GF-D8 (cell line): ENCODE measurements around the gene ODC1.

Experiments
- DNase-seq: peaks from one replicate; lab custom pipeline; 2025; lab: John Stamatoyannopoulos, UW

Gene ODC1

GRCh38 chr2:10400568-10400977, 47.6 kb downstream of the ODC1 start:
- peak; percentile 66 for DNase-seq

- no peak for DNase-seq
Observed at GRCh38 chr2:10400002-10400401, 48.1 kb downstream of the ODC1 start.

- no peak for DNase-seq
Observed at GRCh38 chr2:10399358-10399757, 48.8 kb downstream of the ODC1 start.

GRCh38 chr2:10398496-10398895, 49.6 kb downstream of the ODC1 start:
- DNase-seq: no peak

- DNase-seq: no peak
Observed at GRCh38 chr2:10397878-10398277, 50.2 kb downstream of the ODC1 start.

GRCh38 chr2:10397297-10397875, 50.7 kb downstream of the ODC1 start:
- no peak for DNase-seq

GRCh38 chr2:10396464-10396863, 51.7 kb downstream of the ODC1 start:
- DNase-seq: no peak

GRCh38 chr2:10395893-10396292, 52.2 kb downstream of the ODC1 start:
- DNase-seq: no peak

GRCh38 chr2:10393640-10393982, 54.5 kb downstream of the ODC1 start:
- DNase-seq: no peak

GRCh38 chr2:10392951-10393639, 55.0 kb downstream of the ODC1 start:
- peak; percentile 6 for DNase-seq

GRCh38 chr2:10392548-10392947, 55.6 kb downstream of the ODC1 start:
- no peak for DNase-seq

- DNase-seq: no peak
Observed at GRCh38 chr2:10392100-10392499, 56.0 kb downstream of the ODC1 start.

GRCh38 chr2:10390369-10390801, 57.7 kb downstream of the ODC1 start:
- DNase-seq: no peak
